WTC11 (cell line): ENCODE results near the gene SFT2D2. TPM values are rescaled to one million over a fixed set of nuclear protein-coding genes. Genes with fewer than 3 reads are reported as not detected.

Source experiments
- ATAC-seq: fragments of 200-7000 bp; cut with Tn5 transposase; 2 replicates; pipeline ENCODE4 v1.10.0; 2021; ENCODE audit warnings: mild to moderate bottlenecking, moderate library complexity
- CTCF ChIA-PET: fragments of 300-600 bp; sonication (Branson Sonifier 250); formaldehyde crosslinking; loops from one replicate; lab custom pipeline; 2021; ENCODE audit warnings: antibody characterized with exemption; lab: Charles Lee
- POLR2A ChIA-PET: fragments of 350-600 bp; sonication (Branson Sonifier 250); formaldehyde crosslinking; loops from one replicate; lab custom pipeline; 2021; ENCODE audit warnings: antibody characterized with exemption; lab: Charles Lee
- DNase-seq: peaks from one replicate; pipeline ENCODE4 v3.0.0; 2021; ENCODE audit warnings: low spot score
- H3K27ac Mint-ChIP-seq: 2 replicates; pipeline ENCODE4 v1.8.0; 2021; ENCODE audit warnings: mixed read lengths
- H3K27me3 Mint-ChIP-seq: 2 replicates; pipeline ENCODE4 v1.8.0; 2021; ENCODE audit warnings: low read depth, mild to moderate bottlenecking, moderate library complexity, mixed read lengths
- H3K36me3 Mint-ChIP-seq: 2 replicates; pipeline ENCODE4 v1.8.0; 2021; ENCODE audit warnings: mixed read lengths
- H3K4me1 Mint-ChIP-seq: 2 replicates; pipeline ENCODE4 v1.8.0; 2022; ENCODE audit warnings: mixed read lengths
- H3K4me3 Mint-ChIP-seq: 2 replicates; pipeline ENCODE4 v1.8.0; 2021; ENCODE audit warnings: mild to moderate bottlenecking, moderate library complexity, mixed read lengths
- H3K9me3 Mint-ChIP-seq: 2 replicates; pipeline ENCODE4 v1.8.0; 2021; ENCODE audit warnings: mixed read lengths
- ATF1 ChIP-seq: sonication (generic); formaldehyde crosslinking; IDR thresholded peaks from 2 replicates; pipeline ENCODE4 v1.8.1; 2023; ENCODE audit warnings: mild to moderate bottlenecking, moderate library complexity, missing genetic modification reagents
- CBFB ChIP-seq: sonication (generic); formaldehyde crosslinking; IDR thresholded peaks from 2 replicates; pipeline ENCODE4 v1.8.1; 2022; ENCODE audit warnings: mild to moderate bottlenecking, low read depth, missing genetic modification reagents
- CREM ChIP-seq: sonication (generic); formaldehyde crosslinking; IDR thresholded peaks from 2 replicates; pipeline ENCODE4 v1.8.1; 2022; ENCODE audit warnings: mild to moderate bottlenecking, missing genetic modification reagents, moderate library complexity
- ETV6 ChIP-seq: sonication (generic); formaldehyde crosslinking; IDR thresholded peaks from 2 replicates; pipeline ENCODE4 v1.8.1; 2022; ENCODE audit warnings: mild to moderate bottlenecking, missing genetic modification reagents
- FOXJ3 ChIP-seq: sonication (generic); formaldehyde crosslinking; IDR thresholded peaks from 2 replicates; pipeline ENCODE4 v1.9.0; 2021; ENCODE audit warnings: missing genetic modification reagents, mild to moderate bottlenecking, borderline replicate concordance
- FOXK1 ChIP-seq: sonication (generic); formaldehyde crosslinking; IDR thresholded peaks from 2 replicates; pipeline ENCODE4 v1.8.0; 2022; ENCODE audit warnings: mild to moderate bottlenecking, moderate library complexity, missing genetic modification reagents
- GTF2I ChIP-seq: fragments of 250-450 bp; sonication (Bioruptor Pico); conservative IDR thresholded peaks from 2 replicates; pipeline ENCODE4 v1.4.0; 2021; ENCODE audit warnings: mild to moderate bottlenecking
- HMGA2 ChIP-seq: fragments of 250-450 bp; sonication (Bioruptor Pico); IDR thresholded peaks from 2 replicates; pipeline ENCODE4 v1.4.0; 2021; ENCODE audit warnings: mild to moderate bottlenecking, moderate library complexity
- IRF2 ChIP-seq: sonication (generic); formaldehyde crosslinking; IDR thresholded peaks from 2 replicates; pipeline ENCODE4 v1.8.0; 2022; ENCODE audit warnings: low read depth, missing genetic modification reagents, borderline replicate concordance
- JAZF1 ChIP-seq: fragments of 250-450 bp; sonication (Bioruptor Pico); IDR thresholded peaks from 2 replicates; pipeline ENCODE4 v1.9.0; 2021; ENCODE audit warnings: moderate library complexity, mild to moderate bottlenecking, inconsistent platforms
- KAT7 ChIP-seq: sonication (generic); formaldehyde crosslinking; IDR thresholded peaks from 2 replicates; pipeline ENCODE4 v1.8.1; 2023; ENCODE audit warnings: missing genetic modification reagents, mild to moderate bottlenecking, borderline replicate concordance
- NR2C2 ChIP-seq: sonication (generic); formaldehyde crosslinking; IDR thresholded peaks from 2 replicates; pipeline ENCODE4 v1.8.0; 2022; ENCODE audit warnings: mild to moderate bottlenecking, missing genetic modification reagents
- RELA ChIP-seq: sonication (generic); formaldehyde crosslinking; IDR thresholded peaks from 2 replicates; pipeline ENCODE4 v1.8.1; 2022; ENCODE audit warnings: missing genetic modification reagents, mild to moderate bottlenecking, borderline replicate concordance
- RORB ChIP-seq: fragments of 250-450 bp; sonication (Bioruptor Pico); IDR thresholded peaks from 2 replicates; pipeline ENCODE4 v1.9.0; 2021; ENCODE audit warnings: mild to moderate bottlenecking
- TP53 ChIP-seq: sonication (generic); formaldehyde crosslinking; IDR thresholded peaks from 2 replicates; pipeline ENCODE4 v1.8.1; 2023; ENCODE audit warnings: mild to moderate bottlenecking, missing genetic modification reagents
- ZBTB21 ChIP-seq: sonication (generic); formaldehyde crosslinking; IDR thresholded peaks from 2 replicates; pipeline ENCODE4 v1.8.1; 2023; ENCODE audit warnings: mild to moderate bottlenecking, missing genetic modification reagents, borderline replicate concordance
- ZNF121 ChIP-seq: sonication (generic); formaldehyde crosslinking; IDR thresholded peaks from 2 replicates; pipeline ENCODE4 v1.8.0; 2023; ENCODE audit warnings: missing genetic modification reagents
- ZNF232 ChIP-seq: sonication (generic); formaldehyde crosslinking; IDR thresholded peaks from 2 replicates; pipeline ENCODE4 v1.8.0; 2022; ENCODE audit warnings: mild to moderate bottlenecking, missing genetic modification reagents
- ZNF423 ChIP-seq: fragments of 250-450 bp; sonication (Bioruptor Pico); IDR thresholded peaks from 2 replicates; pipeline ENCODE4 v2.1.2; 2022; ENCODE audit warnings: mild to moderate bottlenecking, moderate library complexity
- total RNA-seq: library from RNA; stranded (reverse); gene quantifications from 3 replicates; pipeline ENCODE4 v1.2.3, GENCODE V29; 2021
- TF ChIP-seq, protein P1 (sequence below): sonication (generic); formaldehyde crosslinking; IDR thresholded peaks from 2 replicates; pipeline ENCODE4 v1.8.1; 2023; ENCODE audit warnings: mild to moderate bottlenecking, missing genetic modification reagents, moderate library complexity
- TF ChIP-seq, protein P2 (sequence below): fragments of 250-450 bp; sonication (Bioruptor Pico); IDR thresholded peaks from 2 replicates; pipeline ENCODE4 v1.8.0; 2021; ENCODE audit warnings: mild to moderate bottlenecking
- TF ChIP-seq, protein P3 (sequence below): sonication (generic); formaldehyde crosslinking; conservative IDR thresholded peaks from 2 replicates; pipeline ENCODE4 v1.8.1; 2022; ENCODE audit warnings: mild to moderate bottlenecking, missing genetic modification reagents
- TF ChIP-seq, protein P4 (sequence below): sonication (generic); formaldehyde crosslinking; IDR thresholded peaks from 2 replicates; pipeline ENCODE4 v1.8.1; 2023; ENCODE audit warnings: mild to moderate bottlenecking, missing genetic modification reagents
- TF ChIP-seq, protein P5 (sequence below): sonication (generic); formaldehyde crosslinking; conservative IDR thresholded peaks from 2 replicates; pipeline ENCODE4 v1.8.1; 2023; ENCODE audit warnings: mild to moderate bottlenecking, low read depth, missing genetic modification reagents, moderate library complexity
- TF ChIP-seq, protein P6 (sequence below): sonication (generic); formaldehyde crosslinking; IDR thresholded peaks from 2 replicates; pipeline ENCODE4 v1.8.0; 2022; ENCODE audit warnings: mild to moderate bottlenecking, missing genetic modification reagents
- TF ChIP-seq, protein P7 (sequence below): sonication (generic); formaldehyde crosslinking; IDR thresholded peaks from 2 replicates; pipeline ENCODE4 v1.8.0; 2022; ENCODE audit warnings: mild to moderate bottlenecking, missing genetic modification reagents

SFT2D2 gene
- total RNA-seq, 1 experiment from 2014 or later: 23.2 TPM

DNA sequence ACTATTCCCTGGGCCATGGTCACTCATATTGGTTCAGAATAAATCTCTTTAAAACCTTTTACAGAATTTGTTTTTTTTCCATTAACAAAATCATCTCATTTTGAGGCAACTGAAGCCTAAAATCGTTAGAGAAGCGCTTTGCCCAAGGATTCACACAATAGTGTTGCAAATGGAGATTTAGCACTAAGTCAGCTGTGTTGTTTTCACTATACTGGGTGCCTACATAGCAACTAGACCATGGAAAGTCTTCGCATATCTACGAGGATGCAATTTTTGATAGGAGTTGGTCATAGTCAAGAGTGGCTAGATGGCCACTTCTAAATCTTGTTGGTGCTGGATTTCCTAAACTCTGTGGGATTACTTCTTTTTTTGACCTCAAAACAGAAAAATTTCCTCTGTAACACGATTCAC, 47.6 kb upstream of the SFT2D2 start (continued):
- TF ChIP-seq FOXK1 (no peak), ZBTB21 (CRISPR knock-in tag) (no peak), ZNF423 (CRISPR knock-in tag) (no peak), ETV6 (CRISPR knock-in tag) (no peak)
- TF ChIP-seq, protein P1, sequence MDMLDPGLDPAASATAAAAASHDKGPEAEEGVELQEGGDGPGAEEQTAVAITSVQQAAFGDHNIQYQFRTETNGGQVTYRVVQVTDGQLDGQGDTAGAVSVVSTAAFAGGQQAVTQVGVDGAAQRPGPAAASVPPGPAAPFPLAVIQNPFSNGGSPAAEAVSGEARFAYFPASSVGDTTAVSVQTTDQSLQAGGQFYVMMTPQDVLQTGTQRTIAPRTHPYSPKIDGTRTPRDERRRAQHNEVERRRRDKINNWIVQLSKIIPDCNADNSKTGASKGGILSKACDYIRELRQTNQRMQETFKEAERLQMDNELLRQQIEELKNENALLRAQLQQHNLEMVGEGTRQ (CRISPR knock-in tag): no peak

DNA sequence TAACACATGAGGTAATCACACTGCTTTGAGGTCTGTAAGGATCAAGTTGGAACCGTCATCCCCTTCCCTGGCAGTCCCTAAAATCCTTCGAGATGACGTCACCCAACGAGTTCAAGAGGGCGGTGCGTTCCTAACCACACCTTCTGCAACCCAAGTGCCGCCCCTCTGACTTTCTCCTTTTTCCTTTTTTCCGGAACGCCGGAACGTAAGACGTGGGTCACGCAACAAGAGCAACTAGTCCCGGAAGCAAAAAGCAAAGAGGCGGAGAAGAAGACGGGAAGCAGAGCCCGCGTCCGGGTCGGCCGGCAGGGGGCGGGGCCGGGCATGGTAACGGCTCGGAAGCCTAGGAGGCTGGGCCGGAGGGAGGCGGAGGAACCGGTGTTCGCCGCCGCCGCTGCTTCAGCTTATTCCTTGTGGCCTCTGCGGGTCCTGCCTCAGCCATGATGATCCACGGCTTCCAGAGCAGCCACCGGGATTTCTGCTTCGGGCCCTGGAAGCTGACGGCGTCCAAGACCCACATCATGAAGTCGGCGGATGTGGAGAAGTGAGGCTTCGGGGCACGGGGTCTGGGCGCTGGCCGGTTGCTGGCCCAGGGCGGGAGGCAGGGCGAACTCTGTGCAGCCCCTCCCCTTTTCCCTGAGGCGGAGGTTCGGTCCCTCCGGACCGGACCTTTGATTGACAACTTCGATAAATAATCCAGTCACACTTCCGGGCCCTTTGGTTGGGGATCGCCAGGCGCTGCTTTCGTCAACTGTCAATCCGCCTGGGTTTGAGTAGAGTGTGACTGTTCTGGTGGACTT, 47.0 kb upstream of the SFT2D2 start, which contains the start of gene TIPRL:
Gene TIPRL, plus strand, starts transcription at position 325 of the 800 bp plus-strand sequence. Its CDS starts 116 bp downstream, at position 441.
- no peak within 1 kb of the TSS for H3K27ac Mint-ChIP-seq
- POLR2A ChIA-PET: no interaction called here
- no peaks in the 10 kb centered on the region; the same call in none of the 2 replicates for H3K27me3 Mint-ChIP-seq
- DNase-seq: peak; percentile 96
- H3K36me3 Mint-ChIP-seq: no peaks in the 10 kb centered on the region
- CTCF ChIA-PET: interaction anchor here (0.7 to 2.2 kb wide), 7 partner anchors 8 to 187 kb away, joined by 3 to 8 read pairs (median 3); no protein-coding TSS in a partner anchor
- peaks cover 5% of the 10 kb centered on the region for H3K4me1 Mint-ChIP-seq
- no peak within 1 kb of the TSS for H3K4me3 Mint-ChIP-seq
- no peaks in the 10 kb centered on the region for H3K9me3 Mint-ChIP-seq
- peak; percentile 95 for ATAC-seq
- TF ChIP-seq IRF2 (CRISPR knock-in tag): no peak
- TF ChIP-seq CREM (CRISPR knock-in tag): peak; percentile 62; the same call in 1 of the 2 replicates
- TF ChIP-seq JAZF1: no peak
- no peak for TF ChIP-seq RELA (CRISPR knock-in tag)
- TF ChIP-seq NR2C2 (CRISPR knock-in tag): peak; percentile 95
- TF ChIP-seq ZNF121 (CRISPR knock-in tag): no peak
- TF ChIP-seq, protein P2, sequence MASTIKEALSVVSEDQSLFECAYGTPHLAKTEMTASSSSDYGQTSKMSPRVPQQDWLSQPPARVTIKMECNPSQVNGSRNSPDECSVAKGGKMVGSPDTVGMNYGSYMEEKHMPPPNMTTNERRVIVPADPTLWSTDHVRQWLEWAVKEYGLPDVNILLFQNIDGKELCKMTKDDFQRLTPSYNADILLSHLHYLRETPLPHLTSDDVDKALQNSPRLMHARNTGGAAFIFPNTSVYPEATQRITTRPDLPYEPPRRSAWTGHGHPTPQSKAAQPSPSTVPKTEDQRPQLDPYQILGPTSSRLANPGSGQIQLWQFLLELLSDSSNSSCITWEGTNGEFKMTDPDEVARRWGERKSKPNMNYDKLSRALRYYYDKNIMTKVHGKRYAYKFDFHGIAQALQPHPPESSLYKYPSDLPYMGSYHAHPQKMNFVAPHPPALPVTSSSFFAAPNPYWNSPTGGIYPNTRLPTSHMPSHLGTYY (CRISPR knock-in tag): no peak
- no peak for TF ChIP-seq GTF2I
- no peak for TF ChIP-seq CBFB (CRISPR knock-in tag)
- TF ChIP-seq FOXJ3: no peak
- TF ChIP-seq ZNF232 (CRISPR knock-in tag): no peak
- TF ChIP-seq ATF1 (CRISPR knock-in tag): no peak
- TF ChIP-seq, protein P3, sequence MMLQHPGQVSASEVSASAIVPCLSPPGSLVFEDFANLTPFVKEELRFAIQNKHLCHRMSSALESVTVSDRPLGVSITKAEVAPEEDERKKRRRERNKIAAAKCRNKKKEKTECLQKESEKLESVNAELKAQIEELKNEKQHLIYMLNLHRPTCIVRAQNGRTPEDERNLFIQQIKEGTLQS (CRISPR knock-in tag): no peak
- TF ChIP-seq RORB (CRISPR knock-in tag): no peak
- peak; percentile 79 for TF ChIP-seq FOXK1
- TF ChIP-seq TP53 (CRISPR knock-in tag): no peak
- TF ChIP-seq, protein P4, sequence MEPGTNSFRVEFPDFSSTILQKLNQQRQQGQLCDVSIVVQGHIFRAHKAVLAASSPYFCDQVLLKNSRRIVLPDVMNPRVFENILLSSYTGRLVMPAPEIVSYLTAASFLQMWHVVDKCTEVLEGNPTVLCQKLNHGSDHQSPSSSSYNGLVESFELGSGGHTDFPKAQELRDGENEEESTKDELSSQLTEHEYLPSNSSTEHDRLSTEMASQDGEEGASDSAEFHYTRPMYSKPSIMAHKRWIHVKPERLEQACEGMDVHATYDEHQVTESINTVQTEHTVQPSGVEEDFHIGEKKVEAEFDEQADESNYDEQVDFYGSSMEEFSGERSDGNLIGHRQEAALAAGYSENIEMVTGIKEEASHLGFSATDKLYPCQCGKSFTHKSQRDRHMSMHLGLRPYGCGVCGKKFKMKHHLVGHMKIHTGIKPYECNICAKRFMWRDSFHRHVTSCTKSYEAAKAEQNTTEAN (CRISPR knock-in tag): no peak
- TF ChIP-seq, protein P5, sequence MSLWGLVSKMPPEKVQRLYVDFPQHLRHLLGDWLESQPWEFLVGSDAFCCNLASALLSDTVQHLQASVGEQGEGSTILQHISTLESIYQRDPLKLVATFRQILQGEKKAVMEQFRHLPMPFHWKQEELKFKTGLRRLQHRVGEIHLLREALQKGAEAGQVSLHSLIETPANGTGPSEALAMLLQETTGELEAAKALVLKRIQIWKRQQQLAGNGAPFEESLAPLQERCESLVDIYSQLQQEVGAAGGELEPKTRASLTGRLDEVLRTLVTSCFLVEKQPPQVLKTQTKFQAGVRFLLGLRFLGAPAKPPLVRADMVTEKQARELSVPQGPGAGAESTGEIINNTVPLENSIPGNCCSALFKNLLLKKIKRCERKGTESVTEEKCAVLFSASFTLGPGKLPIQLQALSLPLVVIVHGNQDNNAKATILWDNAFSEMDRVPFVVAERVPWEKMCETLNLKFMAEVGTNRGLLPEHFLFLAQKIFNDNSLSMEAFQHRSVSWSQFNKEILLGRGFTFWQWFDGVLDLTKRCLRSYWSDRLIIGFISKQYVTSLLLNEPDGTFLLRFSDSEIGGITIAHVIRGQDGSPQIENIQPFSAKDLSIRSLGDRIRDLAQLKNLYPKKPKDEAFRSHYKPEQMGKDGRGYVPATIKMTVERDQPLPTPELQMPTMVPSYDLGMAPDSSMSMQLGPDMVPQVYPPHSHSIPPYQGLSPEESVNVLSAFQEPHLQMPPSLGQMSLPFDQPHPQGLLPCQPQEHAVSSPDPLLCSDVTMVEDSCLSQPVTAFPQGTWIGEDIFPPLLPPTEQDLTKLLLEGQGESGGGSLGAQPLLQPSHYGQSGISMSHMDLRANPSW (CRISPR knock-in tag): no peak
- TF ChIP-seq, protein P6, sequence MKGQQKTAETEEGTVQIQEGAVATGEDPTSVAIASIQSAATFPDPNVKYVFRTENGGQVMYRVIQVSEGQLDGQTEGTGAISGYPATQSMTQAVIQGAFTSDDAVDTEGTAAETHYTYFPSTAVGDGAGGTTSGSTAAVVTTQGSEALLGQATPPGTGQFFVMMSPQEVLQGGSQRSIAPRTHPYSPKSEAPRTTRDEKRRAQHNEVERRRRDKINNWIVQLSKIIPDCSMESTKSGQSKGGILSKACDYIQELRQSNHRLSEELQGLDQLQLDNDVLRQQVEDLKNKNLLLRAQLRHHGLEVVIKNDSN (CRISPR knock-in tag): peak; percentile 42; the same call in 1 of the 2 replicates
- no peak for TF ChIP-seq KAT7 (CRISPR knock-in tag)
- TF ChIP-seq ZBTB21 (CRISPR knock-in tag): no peak; the same call in 1 of the 2 replicates
- TF ChIP-seq, protein P7, sequence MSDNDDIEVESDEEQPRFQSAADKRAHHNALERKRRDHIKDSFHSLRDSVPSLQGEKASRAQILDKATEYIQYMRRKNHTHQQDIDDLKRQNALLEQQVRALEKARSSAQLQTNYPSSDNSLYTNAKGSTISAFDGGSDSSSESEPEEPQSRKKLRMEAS (CRISPR knock-in tag): peak; percentile 68
- peak; percentile 51 for TF ChIP-seq HMGA2 (CRISPR knock-in tag)
